ENCODE data around the gene GRAMD1A. TPM values are rescaled to one million over a fixed set of nuclear protein-coding genes. Genes with fewer than 3 reads are reported as not detected.

GRAMD1A gene
- total RNA-seq, 1 donor from 2014 or later: 27.2 TPM

DNA sequence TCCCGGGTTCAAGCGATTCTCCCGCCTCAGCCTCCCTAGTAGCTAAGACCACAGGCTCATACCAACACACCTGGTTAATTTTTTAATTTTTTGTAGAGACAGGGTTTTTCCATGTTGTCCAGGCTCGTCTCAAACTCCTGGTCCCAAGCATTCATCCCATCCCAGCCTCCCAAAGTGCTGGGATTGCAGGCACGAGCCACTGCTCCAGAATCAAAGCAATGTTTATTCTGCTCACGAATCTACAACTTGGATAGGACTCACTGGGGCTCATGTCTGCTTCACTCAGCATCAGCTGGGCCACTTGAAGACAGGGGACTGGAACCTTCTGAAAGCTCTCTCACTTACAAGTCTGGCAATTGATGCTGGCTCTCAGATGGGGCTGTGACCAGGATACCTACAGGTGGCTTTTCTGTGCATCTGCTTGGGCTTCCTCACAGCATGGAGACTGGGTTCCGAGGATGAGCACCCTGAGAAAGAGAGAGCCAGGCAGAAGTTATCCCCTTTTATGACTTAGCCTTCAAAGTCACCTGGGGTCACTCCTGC, 27.9 kb upstream of the GRAMD1A start:
- peaks cover 16% of the 10 kb centered on the region for H3K27me3 Mint-ChIP-seq (ENCODE audit: insufficient read depth, low read depth)
- no peak overlapping the region for H3K9ac ChIP-seq
- H3K4me2 ChIP-seq: no peak overlapping the region
- no peak overlapping the region for H3K4me3 ChIP-seq
- H3K9me3 Mint-ChIP-seq: peaks cover 28% of the 10 kb centered on the region
- no peaks in the 10 kb centered on the region for H3K27me3 ChIP-seq
- no peaks in the 10 kb centered on the region for H3K36me3 Mint-ChIP-seq
- no peak overlapping the region for H3K27ac ChIP-seq
- no peaks in the 10 kb centered on the region for H3F3A ChIP-seq (ENCODE audit: low read depth)
- H3K27ac Mint-ChIP-seq: no peak overlapping the region
- no peaks in the 10 kb centered on the region for H3K4me1 ChIP-seq
- no peaks in the 10 kb centered on the region for H3K9me3 ChIP-seq (ENCODE audit: low read depth)
- H4K20me1 ChIP-seq (ENCODE audit: low read depth): no peaks in the 10 kb centered on the region
- no peak for TF ChIP-seq EZH2phosphoT487 (IDR thresholded peaks at IDR 0.05)
- TF ChIP-seq, protein P1, sequence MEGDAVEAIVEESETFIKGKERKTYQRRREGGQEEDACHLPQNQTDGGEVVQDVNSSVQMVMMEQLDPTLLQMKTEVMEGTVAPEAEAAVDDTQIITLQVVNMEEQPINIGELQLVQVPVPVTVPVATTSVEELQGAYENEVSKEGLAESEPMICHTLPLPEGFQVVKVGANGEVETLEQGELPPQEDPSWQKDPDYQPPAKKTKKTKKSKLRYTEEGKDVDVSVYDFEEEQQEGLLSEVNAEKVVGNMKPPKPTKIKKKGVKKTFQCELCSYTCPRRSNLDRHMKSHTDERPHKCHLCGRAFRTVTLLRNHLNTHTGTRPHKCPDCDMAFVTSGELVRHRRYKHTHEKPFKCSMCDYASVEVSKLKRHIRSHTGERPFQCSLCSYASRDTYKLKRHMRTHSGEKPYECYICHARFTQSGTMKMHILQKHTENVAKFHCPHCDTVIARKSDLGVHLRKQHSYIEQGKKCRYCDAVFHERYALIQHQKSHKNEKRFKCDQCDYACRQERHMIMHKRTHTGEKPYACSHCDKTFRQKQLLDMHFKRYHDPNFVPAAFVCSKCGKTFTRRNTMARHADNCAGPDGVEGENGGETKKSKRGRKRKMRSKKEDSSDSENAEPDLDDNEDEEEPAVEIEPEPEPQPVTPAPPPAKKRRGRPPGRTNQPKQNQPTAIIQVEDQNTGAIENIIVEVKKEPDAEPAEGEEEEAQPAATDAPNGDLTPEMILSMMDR (IDR thresholded peaks at IDR 0.05): no peak
- no peak for TF ChIP-seq EZH2 (IDR thresholded peaks at IDR 0.05)
- H2AFZ ChIP-seq (replicated peaks): no peak overlapping the region
- no peaks in the 10 kb centered on the region for H3K36me3 ChIP-seq
- H3K79me2 ChIP-seq (ENCODE audit: low read depth): no peaks in the 10 kb centered on the region
- H3K4me3 Mint-ChIP-seq: no peak overlapping the region
- no peak for DNase-seq (ENCODE audit: low spot score)
- peaks cover 4% of the 10 kb centered on the region for H3K4me1 Mint-ChIP-seq

DNA sequence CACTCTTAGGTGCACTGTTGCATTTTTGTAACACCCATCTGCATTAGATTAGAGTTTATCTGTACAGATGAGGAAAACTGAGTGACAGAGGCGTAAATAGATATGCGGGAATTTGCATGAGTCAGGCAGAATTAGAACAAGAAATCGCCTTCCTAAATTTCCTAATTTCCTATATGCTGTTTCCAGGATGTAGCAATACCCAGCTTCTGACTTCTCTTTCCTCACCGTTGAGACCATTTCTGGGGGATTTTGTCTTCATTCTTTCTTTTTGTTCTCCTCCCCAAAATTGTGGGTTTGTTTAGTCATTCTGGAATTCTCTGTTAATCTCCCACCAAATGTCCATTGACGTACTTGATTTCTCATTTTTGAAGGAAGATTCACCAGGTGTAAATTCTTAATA, 25.5 kb upstream of the GRAMD1A start:
- no peak overlapping the region for H3K4me3 ChIP-seq
- H3K27me3 ChIP-seq: no peaks in the 10 kb centered on the region
- no peaks in the 10 kb centered on the region for H4K20me1 ChIP-seq (ENCODE audit: low read depth)
- no peaks in the 10 kb centered on the region for H3F3A ChIP-seq (ENCODE audit: low read depth)
- no peaks in the 10 kb centered on the region for H3K36me3 ChIP-seq
- no peak overlapping the region for H2AFZ ChIP-seq (replicated peaks)
- H3K79me2 ChIP-seq (ENCODE audit: low read depth): no peaks in the 10 kb centered on the region
- no peaks in the 10 kb centered on the region for H3K36me3 Mint-ChIP-seq
- no peaks in the 10 kb centered on the region for H3K9me3 ChIP-seq (ENCODE audit: low read depth)
- no peak overlapping the region for H3K27ac Mint-ChIP-seq
- H3K4me2 ChIP-seq: no peak overlapping the region
- H3K4me1 ChIP-seq: no peaks in the 10 kb centered on the region
- no peak overlapping the region for H3K27ac ChIP-seq
- TF ChIP-seq, protein P1 (IDR thresholded peaks at IDR 0.05): no peak
- TF ChIP-seq EZH2 (IDR thresholded peaks at IDR 0.05): no peak
- TF ChIP-seq EZH2phosphoT487 (IDR thresholded peaks at IDR 0.05): no peak
- H3K4me3 Mint-ChIP-seq: no peak overlapping the region
- peaks cover 12% of the 10 kb centered on the region for H3K27me3 Mint-ChIP-seq (ENCODE audit: insufficient read depth, low read depth)
- H3K4me1 Mint-ChIP-seq: peaks cover 4% of the 10 kb centered on the region
- H3K9ac ChIP-seq: no peak overlapping the region
- DNase-seq (ENCODE audit: low spot score): no peak
- peaks cover 13% of the 10 kb centered on the region for H3K9me3 Mint-ChIP-seq

DNA sequence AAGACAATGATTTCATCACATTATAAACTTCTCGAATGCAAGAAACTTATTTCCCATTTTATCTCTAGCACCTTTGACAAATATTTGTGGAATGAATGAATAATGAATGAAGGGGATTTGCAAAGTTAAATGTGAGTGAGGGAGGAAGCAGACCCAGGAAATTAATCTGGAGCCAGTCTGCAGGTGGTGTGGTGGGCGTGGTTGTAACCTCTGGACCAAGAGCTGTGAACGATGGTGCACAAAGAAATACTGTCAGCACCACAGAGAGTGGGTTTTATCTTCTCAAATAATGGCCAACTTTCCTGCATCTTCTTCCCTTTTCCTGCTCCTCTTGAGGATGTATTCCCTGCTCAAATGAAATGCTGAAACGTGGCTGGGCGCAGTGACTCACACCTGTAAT, 25.1 kb upstream of the GRAMD1A start:
- H3K27me3 ChIP-seq: no peaks in the 10 kb centered on the region
- TF ChIP-seq EZH2 (IDR thresholded peaks at IDR 0.05) (no peak), EZH2phosphoT487 (IDR thresholded peaks at IDR 0.05) (no peak)
- TF ChIP-seq, protein P1 (IDR thresholded peaks at IDR 0.05): no peak
- H3K36me3 ChIP-seq: no peaks in the 10 kb centered on the region
- no peaks in the 10 kb centered on the region for H3K9me3 ChIP-seq (ENCODE audit: low read depth)
- no peak for DNase-seq (ENCODE audit: low spot score)
- H3K4me2 ChIP-seq: no peak overlapping the region
- no peak overlapping the region for H2AFZ ChIP-seq (replicated peaks)
- peaks cover 13% of the 10 kb centered on the region for H3K27me3 Mint-ChIP-seq (ENCODE audit: insufficient read depth, low read depth)
- no peaks in the 10 kb centered on the region for H4K20me1 ChIP-seq (ENCODE audit: low read depth)
- no peak overlapping the region for H3K27ac ChIP-seq
- H3K9ac ChIP-seq: no peak overlapping the region
- peaks cover 9% of the 10 kb centered on the region for H3K9me3 Mint-ChIP-seq
- no peaks in the 10 kb centered on the region for H3F3A ChIP-seq (ENCODE audit: low read depth)
- no peaks in the 10 kb centered on the region for H3K36me3 Mint-ChIP-seq
- H3K79me2 ChIP-seq (ENCODE audit: low read depth): no peaks in the 10 kb centered on the region
- H3K4me3 Mint-ChIP-seq: no peak overlapping the region
- H3K4me1 ChIP-seq: no peaks in the 10 kb centered on the region
- H3K27ac Mint-ChIP-seq: no peak overlapping the region
- H3K4me3 ChIP-seq: no peak overlapping the region
- peaks cover 4% of the 10 kb centered on the region for H3K4me1 Mint-ChIP-seq
